HepG2 (cell line): ENCODE measurements around the gene FLAD1.

Experiments used
- FOXM1 ChIP-seq: sonication (generic); formaldehyde crosslinking; IDR thresholded peaks from 2 replicates; pipeline ENCODE4 v1.5.0; 2020; ENCODE audit warnings: missing genetic modification reagents
- MED1 ChIP-seq: sonication (generic); formaldehyde crosslinking; IDR thresholded peaks from 2 replicates; pipeline ENCODE4 v1.4.0; 2020; ENCODE audit warnings: missing genetic modification reagents
- TCF12 ChIP-seq, 2 experiments: fragments of 450-650 bp in 1 of 2; sonication (generic) in 1 of 2; formaldehyde crosslinking in 1 of 2; IDR thresholded peaks; 2 replicates each; pipeline versions ENCODE4 v1.6.1 to v1.8.0; 2017 to 2022; ENCODE audit warnings: antibody characterized with exemption in 1 of 2, mild to moderate bottlenecking in 1 of 2, missing genetic modification reagents in 1 of 2, moderate library complexity in 1 of 2
- ZBTB44 ChIP-seq: sonication (generic); formaldehyde crosslinking; IDR thresholded peaks from 2 replicates; pipeline ENCODE4 v1.4.0; 2020; ENCODE audit warnings: missing genetic modification reagents
- ZSCAN29 ChIP-seq: sonication (generic); formaldehyde crosslinking; conservative IDR thresholded peaks from 2 replicates; pipeline ENCODE4 v1.4.0; 2020; ENCODE audit warnings: mild to moderate bottlenecking, missing genetic modification reagents
- TF ChIP-seq, protein P1 (sequence below): sonication (generic); formaldehyde crosslinking; IDR thresholded peaks from 2 replicates; pipeline ENCODE4 v1.5.1; 2020; ENCODE audit warnings: missing genetic modification reagents, mild to moderate bottlenecking, borderline replicate concordance
- TF ChIP-seq, protein P2 (sequence below): sonication (generic); formaldehyde crosslinking; IDR thresholded peaks from 2 replicates; pipeline ENCODE4 v1.5.0; 2020; ENCODE audit warnings: mild to moderate bottlenecking, missing genetic modification reagents, moderate library complexity
- TF ChIP-seq, protein P3 (sequence below): sonication (generic); formaldehyde crosslinking; IDR thresholded peaks from 2 replicates; pipeline ENCODE4 v1.8.0; 2023; ENCODE audit warnings: mild to moderate bottlenecking, missing genetic modification reagents

DNA sequence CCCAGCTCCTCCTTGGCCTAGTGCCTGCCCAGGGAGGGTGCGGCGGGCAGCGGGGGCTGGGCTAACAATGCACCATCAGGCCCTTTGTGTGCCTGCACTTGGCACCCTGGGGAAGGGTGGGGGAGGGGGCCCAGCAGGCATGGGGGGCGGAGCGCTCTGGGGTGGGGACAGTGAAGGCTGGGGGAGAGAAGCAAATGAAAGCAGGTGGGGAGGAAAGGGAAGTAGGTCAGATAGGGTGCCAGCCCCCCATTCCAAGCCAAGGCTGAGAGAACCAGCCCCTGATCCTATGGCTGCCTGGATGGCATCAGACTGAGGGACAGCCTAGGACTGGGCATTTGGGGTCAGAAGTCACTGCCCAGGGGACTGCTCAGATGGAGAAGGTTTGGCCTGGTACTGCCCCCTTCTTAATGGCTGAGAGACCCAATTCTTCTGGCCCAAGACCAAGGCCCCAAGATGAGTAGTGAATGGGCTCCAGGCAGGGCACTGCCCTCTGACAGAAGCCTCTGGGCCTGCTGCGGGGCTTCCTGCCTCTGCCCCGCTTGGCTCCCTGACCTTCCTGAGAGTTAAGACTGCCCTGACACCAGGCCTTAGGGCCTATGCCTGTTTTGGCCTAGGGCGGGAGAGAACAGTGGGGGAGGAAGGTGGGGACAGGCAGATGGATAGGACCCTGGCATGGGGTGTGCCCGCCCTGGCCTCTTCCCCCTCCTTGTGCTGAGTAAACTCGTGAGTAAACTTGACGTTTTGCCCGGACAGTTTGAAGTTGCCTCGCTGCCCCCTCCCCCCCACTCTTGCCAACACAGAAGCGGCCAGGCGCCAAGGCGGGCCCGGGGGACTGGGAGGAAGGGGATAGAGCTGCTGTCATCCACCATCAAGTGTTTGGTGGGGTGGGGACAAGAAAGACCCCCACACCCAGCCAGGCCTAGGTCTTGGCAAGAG lies 22.2 kb downstream of the FLAD1 start:
- TF ChIP-seq, protein P1, sequence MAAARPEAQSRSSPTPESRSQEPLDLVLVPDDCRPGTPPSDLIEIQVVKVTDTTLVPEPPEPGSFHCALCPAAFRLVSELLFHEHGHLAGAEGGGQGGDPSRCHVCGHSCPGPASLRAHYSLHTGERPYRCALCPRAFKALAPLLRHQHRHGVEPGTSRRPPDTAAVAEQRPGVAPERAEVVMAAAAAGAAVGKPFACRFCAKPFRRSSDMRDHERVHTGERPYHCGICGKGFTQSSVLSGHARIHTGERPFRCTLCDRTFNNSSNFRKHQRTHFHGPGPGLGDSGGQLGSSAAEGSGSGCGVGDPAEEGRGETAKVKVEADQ (CRISPR knock-in tag), result no peak
- TF ChIP-seq TCF12 (IDR thresholded peaks at IDR 0.05) (no peak), TCF12 (CRISPR knock-in tag; IDR thresholded peaks at IDR 0.05) (no peak), ZBTB44 (CRISPR knock-in tag) (no peak), MED1 (CRISPR knock-in tag) (no peak), ZSCAN29 (CRISPR knock-in tag) (no peak), FOXM1 (CRISPR knock-in tag) (no peak)
- TF ChIP-seq, protein P2, sequence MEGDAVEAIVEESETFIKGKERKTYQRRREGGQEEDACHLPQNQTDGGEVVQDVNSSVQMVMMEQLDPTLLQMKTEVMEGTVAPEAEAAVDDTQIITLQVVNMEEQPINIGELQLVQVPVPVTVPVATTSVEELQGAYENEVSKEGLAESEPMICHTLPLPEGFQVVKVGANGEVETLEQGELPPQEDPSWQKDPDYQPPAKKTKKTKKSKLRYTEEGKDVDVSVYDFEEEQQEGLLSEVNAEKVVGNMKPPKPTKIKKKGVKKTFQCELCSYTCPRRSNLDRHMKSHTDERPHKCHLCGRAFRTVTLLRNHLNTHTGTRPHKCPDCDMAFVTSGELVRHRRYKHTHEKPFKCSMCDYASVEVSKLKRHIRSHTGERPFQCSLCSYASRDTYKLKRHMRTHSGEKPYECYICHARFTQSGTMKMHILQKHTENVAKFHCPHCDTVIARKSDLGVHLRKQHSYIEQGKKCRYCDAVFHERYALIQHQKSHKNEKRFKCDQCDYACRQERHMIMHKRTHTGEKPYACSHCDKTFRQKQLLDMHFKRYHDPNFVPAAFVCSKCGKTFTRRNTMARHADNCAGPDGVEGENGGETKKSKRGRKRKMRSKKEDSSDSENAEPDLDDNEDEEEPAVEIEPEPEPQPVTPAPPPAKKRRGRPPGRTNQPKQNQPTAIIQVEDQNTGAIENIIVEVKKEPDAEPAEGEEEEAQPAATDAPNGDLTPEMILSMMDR (CRISPR knock-in tag), result no peak
- TF ChIP-seq, protein P3, sequence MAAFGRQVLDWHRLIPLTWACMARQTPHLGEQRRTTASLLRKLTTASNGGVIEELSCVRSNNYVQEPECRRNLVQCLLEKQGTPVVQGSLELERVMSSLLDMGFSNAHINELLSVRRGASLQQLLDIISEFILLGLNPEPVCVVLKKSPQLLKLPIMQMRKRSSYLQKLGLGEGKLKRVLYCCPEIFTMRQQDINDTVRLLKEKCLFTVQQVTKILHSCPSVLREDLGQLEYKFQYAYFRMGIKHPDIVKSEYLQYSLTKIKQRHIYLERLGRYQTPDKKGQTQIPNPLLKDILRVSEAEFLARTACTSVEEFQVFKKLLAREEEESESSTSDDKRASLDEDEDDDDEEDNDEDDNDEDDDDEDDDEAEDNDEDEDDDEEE (CRISPR knock-in tag), result no peak
